Measurements from ENCODE around the gene KCNJ6. TPM values are rescaled to one million over a fixed set of nuclear protein-coding genes. Genes with fewer than 3 reads are reported as not detected.
"Not testable (repeated sequence)": the region's sequence is repeated elsewhere in the genome, so short reads cannot be mapped to it uniquely, and the experiment has no call there.

KCNJ6 gene
- total RNA-seq, 1 donor from 2014 or later = 10.5 TPM

GRCh38 chr21:37936010-37936785 lies 19.9 kb upstream of the KCNJ6 start:
- no peak overlapping the region for H3K27ac Mint-ChIP-seq (ENCODE audit: unreplicated experiment)
- H3K4me3 Mint-ChIP-seq (ENCODE audit: unreplicated experiment) = no peak overlapping the region
- no peak for DNase-seq (ENCODE audit: extremely low spot score, unreplicated experiment)
- peaks cover 29% of the 10 kb centered on the region for H3K9me3 Mint-ChIP-seq (ENCODE audit: unreplicated experiment)
- TF ChIP-seq CTCF (IDR thresholded peaks at IDR 0.05) = no peak
- peaks cover 3% of the 10 kb centered on the region for H3K36me3 Mint-ChIP-seq (ENCODE audit: unreplicated experiment)
- no peaks in the 10 kb centered on the region for H3K4me1 Mint-ChIP-seq (ENCODE audit: unreplicated experiment)
- peaks cover 52% of the 10 kb centered on the region for H3K27me3 Mint-ChIP-seq (ENCODE audit: unreplicated experiment)

GRCh38 chr21:37932936-37933335 lies 16.7 kb upstream of the KCNJ6 start:
- Mint-ChIP-seq H3K36me3 (ENCODE audit: unreplicated experiment) (no peaks in the 10 kb centered on the region), H3K27me3 (ENCODE audit: unreplicated experiment) (peaks cover 48% of the 10 kb centered on the region), H3K4me1 (ENCODE audit: unreplicated experiment) (no peaks in the 10 kb centered on the region), H3K27ac (ENCODE audit: unreplicated experiment) (no peak overlapping the region), H3K9me3 (ENCODE audit: unreplicated experiment) (peaks cover 23% of the 10 kb centered on the region), H3K4me3 (ENCODE audit: unreplicated experiment) (no peak overlapping the region)
- DNase-seq (ENCODE audit: extremely low spot score, unreplicated experiment) = no peak
- no peak for TF ChIP-seq CTCF (IDR thresholded peaks at IDR 0.05)

- H3K36me3 Mint-ChIP-seq (ENCODE audit: unreplicated experiment) = no peaks in the 10 kb centered on the region
- no peaks in the 10 kb centered on the region for H3K4me1 Mint-ChIP-seq (ENCODE audit: unreplicated experiment)
- peaks cover 52% of the 10 kb centered on the region for H3K27me3 Mint-ChIP-seq (ENCODE audit: unreplicated experiment)
- H3K27ac Mint-ChIP-seq (ENCODE audit: unreplicated experiment) = no peak overlapping the region
- H3K4me3 Mint-ChIP-seq (ENCODE audit: unreplicated experiment) = no peak overlapping the region
- H3K9me3 Mint-ChIP-seq (ENCODE audit: unreplicated experiment) = peaks cover 15% of the 10 kb centered on the region
- no peak for TF ChIP-seq CTCF (IDR thresholded peaks at IDR 0.05)
- no peak for DNase-seq (ENCODE audit: extremely low spot score, unreplicated experiment)
Observed at GRCh38 chr21:37927711-37928110, 11.5 kb upstream of the KCNJ6 start.

- DNase-seq (ENCODE audit: extremely low spot score, unreplicated experiment) = no peak
- no peak overlapping the region for H3K4me3 Mint-ChIP-seq (ENCODE audit: unreplicated experiment)
- TF ChIP-seq CTCF (IDR thresholded peaks at IDR 0.05) = no peak
- no peaks in the 10 kb centered on the region for H3K9me3 Mint-ChIP-seq (ENCODE audit: unreplicated experiment)
- peaks cover 3% of the 10 kb centered on the region for H3K4me1 Mint-ChIP-seq (ENCODE audit: unreplicated experiment)
- H3K36me3 Mint-ChIP-seq (ENCODE audit: unreplicated experiment) = no peaks in the 10 kb centered on the region
- peaks cover 12% of the 10 kb centered on the region for H3K27me3 Mint-ChIP-seq (ENCODE audit: unreplicated experiment)
- H3K27ac Mint-ChIP-seq (ENCODE audit: unreplicated experiment) = no peak overlapping the region
Observed at GRCh38 chr21:37921091-37921490, 4.8 kb upstream of the KCNJ6 start.

- peaks cover 12% of the 10 kb centered on the region for H3K27me3 Mint-ChIP-seq (ENCODE audit: unreplicated experiment)
- not testable (repeated sequence) for H3K27ac Mint-ChIP-seq (ENCODE audit: unreplicated experiment); H3K9me3 Mint-ChIP-seq (ENCODE audit: unreplicated experiment); H3K4me3 Mint-ChIP-seq (ENCODE audit: unreplicated experiment); H3K4me1 Mint-ChIP-seq (ENCODE audit: unreplicated experiment); DNase-seq (ENCODE audit: extremely low spot score, unreplicated experiment); H3K36me3 Mint-ChIP-seq (ENCODE audit: unreplicated experiment)
Observed at GRCh38 chr21:37920302-37920701, 4.0 kb upstream of the KCNJ6 start.

Data from osteocyte (in vitro differentiated cells).